Stimulated activated CD8-positive, alpha-beta memory T cell treated with anti-CD3 and anti-CD28 coated beads, Interleukin-7, amount 100 ng/mL, for 48 hours (primary cell): ENCODE measurements around the gene PTBP3.
A peak's percentile ranks its signal among the peaks of the same experiment; 100 is the strongest.

Experiments used
- DNase-seq, 2 donors: peaks; one replicate each; pipeline ENCODE4 v3.0.0-alpha.2; 2020; ENCODE audit warnings: low read depth in 1 of 2; ENCODE audit errors: extremely low read depth in 1 of 2

PTBP3 gene

GRCh38 chr9:112360047-112360804 is 26.8 kb upstream of the PTBP3 start:
- DNase-seq, result no peak

DNA sequence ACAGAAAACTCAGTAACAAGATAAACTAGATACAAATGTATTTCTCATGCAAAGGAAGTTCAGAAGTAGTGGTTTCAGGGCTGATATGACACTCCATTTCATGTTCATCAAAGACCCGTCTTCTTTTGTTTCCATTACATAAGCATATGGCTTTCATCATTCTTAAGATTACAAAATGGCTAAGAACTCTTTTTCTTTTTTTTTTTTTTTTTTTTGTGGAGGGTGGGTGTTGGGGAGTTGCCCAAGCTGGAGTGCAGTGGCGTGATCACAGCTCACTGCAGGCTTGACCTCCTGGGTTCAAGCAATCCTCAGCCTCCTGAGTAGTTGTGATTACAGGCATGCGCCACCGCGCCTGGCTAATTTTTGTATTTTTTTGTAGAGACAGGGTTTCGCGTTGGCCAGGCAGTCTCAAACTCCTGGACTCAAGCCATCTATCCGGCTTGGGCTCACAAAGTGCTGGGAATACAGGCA is 22.0 kb upstream of the PTBP3 start:
- no peak for DNase-seq

DNA sequence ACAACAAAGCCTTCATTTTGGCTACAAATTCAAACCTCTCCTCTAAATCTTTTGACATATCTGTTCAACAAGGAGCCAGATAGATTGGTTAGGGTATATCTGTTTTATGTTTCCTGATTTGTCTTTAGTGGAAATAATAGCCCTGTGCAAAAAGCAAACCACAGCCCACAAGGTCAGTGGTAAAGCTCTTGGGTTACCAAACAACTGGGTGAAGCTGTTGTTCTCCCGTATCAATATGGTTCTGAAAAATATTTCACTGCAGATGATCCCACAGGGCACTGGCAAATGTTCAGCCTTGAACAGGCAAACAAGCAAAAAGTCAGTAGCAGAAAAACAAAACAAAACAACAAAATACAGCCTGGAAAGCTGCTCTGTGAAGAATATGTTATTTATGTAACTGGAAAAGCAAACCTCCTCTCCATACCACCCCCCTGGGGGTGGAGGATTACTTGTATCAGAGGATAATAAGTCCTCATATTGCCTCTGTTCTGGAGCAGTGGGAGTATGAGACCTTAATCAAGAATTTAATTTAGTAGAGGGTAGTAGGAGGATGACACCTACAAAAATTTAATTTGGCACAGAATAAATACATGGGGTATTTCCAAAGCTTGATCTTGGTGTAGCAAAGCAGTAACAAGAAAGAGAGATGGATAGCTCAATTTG is 20.8 kb upstream of the PTBP3 start:
- no peak for DNase-seq

GRCh38 chr9:112352209-112352608 is 18.8 kb upstream of the PTBP3 start:
- no peak for DNase-seq

DNA sequence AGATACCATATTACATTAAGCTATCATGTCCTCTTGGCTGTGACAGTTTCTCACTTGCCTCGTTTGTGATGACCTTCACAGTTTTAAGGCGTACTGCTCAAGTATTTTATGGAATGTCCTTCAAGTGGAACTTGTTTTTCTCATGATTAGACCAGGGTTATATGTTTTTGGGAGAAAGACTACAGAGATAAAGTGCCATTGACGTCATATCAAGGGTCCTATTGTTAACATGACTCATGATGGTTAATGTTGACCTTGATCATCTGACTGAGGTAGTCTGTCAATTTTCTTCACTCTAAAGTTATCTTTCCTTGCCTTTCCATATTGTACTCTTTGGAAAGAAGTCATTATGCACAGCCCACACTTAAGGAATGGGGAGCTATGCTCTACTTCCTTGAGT is 17.8 kb upstream of the PTBP3 start:
- DNase-seq, result no peak

GRCh38 chr9:112349008-112349333 is 15.6 kb upstream of the PTBP3 start:
- DNase-seq, result no peak

- peak; percentile 61 to 68 for DNase-seq
Observed at GRCh38 chr9:112348257-112349007, 15.0 kb upstream of the PTBP3 start.

DNA sequence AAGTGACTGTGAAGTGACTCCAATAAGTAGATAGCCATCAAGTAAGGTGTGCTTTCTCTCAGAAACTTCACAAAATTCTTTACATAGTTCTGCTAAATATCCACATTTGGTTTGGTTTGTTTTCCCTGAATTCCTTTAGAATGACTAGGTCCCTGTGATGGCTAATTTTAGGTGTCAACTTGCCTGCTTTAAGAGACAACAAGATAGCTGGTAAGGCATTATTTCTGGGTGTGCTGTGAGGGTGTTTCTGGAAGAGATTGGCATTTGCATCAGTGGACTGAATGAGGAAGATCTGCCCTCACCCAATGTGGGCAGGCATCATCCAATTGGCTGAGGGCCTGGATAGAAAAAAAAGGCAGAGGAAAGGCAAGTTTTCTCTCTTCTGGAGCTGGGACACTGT is 8.3 kb upstream of the PTBP3 start:
- no peak for DNase-seq

DNA sequence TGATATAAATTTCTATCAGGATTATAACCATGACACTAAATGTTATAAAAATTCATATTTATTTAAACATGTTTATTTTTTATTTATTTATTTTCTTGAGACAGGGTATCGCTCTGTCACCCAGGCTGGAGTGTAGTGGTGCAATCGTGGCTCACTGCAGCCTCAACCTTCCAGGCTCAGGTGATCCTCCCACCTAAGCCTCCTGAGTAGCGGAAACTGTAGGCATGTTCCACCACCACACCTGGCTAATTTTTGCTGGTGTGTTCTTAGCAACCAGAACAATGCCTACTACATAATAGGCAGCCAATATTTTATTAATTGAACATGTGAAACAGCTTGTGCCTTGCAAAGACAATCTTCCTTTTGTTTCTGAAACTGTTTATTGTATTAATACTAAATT is 6.5 kb upstream of the PTBP3 start:
- no peak for DNase-seq

DNA sequence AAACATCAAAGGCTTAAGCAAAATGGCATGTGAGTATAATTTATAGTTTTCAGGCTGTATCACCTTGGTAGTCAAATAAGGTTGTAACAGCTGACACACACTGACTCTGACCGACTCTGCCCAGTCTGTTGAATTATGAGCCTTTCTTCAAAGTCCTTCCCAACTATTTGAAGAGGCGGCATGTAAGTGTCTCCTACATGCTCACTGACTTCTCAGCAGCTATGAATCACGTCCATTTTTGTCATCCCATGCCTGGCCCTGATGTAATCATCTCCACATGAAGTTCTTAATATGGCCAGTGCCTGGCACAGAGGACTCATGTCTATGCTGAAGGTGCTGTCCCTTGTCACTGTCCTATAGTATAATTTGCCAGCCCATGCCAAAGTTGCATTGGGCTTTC is 5.1 kb upstream of the PTBP3 start:
- no peak for DNase-seq

DNA sequence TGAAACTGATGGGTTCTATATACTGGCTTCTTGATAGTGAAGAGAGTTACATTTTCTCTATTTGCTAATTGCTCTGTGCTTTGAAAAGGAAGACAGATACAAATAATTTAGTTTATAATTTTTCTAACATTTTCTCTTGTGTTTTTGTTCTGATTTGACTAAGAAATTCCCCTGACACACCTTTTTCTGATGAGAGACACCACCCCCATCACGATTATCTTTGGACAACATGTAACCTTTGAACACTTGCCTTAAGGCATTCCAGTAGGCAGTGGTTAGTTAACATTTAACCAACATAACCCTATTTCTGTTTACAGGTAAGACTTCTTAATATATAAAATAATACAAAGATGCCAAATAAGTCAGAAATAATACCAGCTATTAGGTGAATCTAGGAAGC is 4.1 kb upstream of the PTBP3 start:
- no peak for DNase-seq

- peak in 1 of 2 donors; percentile 42 for DNase-seq
Observed at GRCh38 chr9:112334432-112334841, 1.0 kb upstream of the PTBP3 start.

DNA sequence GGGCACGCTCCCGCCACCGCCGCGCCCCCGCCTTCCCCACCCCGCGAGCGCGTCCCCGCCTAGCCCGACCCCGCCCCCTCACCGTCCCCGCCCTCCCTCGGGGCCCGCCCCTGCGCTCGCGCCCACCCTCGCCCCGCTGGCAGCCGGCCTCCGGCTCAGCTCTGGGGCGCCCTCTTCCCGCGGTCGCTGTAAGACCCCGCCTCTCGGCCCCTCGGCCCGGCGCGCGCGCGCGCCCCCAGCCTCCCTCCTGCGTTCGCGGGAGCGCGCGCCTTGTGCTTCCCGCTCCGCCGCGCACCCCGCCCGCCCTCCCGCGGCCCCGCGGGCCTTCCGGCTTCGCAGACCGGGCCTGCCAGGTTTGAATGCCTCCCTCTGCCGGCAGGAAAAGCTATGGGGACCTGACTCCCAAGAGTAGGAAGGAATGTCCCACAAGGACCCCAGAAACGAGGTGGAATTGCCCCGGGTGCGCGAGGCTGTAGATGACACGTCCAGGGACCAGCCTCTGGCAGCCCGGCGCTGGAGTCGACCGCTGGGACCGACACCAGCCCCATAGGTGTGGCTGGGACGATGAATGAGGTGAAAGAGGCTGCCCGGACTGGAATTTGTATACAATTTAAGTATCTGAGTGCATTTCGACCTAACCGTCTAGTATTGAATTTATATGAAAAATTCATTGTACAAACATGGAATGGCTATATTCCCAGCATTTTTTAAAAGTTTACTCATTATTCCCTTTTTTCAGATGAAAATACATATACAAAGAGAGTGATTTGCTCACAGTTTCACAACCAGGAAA is 416 bp upstream of the PTBP3 start:
- DNase-seq, result peak; percentile 86 to 91

DNA sequence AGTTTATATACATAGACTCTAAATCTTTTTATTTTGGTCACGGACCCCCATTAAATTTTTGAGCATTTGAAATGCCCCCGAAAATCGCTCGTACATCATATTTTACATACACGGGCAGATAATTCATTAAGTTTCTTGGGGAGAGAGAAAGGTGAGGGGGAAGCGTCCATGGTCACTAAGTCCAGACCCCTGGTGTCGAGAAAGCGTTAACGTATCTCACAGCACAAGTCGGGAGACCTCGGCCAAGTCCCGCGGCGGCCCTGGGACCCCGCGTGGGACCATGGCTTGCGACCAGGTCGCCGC is 794 bp downstream of the PTBP3 start:
- DNase-seq, result no peak

GRCh38 chr9:112332214-112332613 is 1.2 kb downstream of the PTBP3 start:
- DNase-seq, result no peak

- DNase-seq, result no peak
Observed at GRCh38 chr9:112331674-112331952, 1.8 kb downstream of the PTBP3 start.

GRCh38 chr9:112328545-112328944 is 4.9 kb downstream of the PTBP3 start:
- no peak for DNase-seq

DNA sequence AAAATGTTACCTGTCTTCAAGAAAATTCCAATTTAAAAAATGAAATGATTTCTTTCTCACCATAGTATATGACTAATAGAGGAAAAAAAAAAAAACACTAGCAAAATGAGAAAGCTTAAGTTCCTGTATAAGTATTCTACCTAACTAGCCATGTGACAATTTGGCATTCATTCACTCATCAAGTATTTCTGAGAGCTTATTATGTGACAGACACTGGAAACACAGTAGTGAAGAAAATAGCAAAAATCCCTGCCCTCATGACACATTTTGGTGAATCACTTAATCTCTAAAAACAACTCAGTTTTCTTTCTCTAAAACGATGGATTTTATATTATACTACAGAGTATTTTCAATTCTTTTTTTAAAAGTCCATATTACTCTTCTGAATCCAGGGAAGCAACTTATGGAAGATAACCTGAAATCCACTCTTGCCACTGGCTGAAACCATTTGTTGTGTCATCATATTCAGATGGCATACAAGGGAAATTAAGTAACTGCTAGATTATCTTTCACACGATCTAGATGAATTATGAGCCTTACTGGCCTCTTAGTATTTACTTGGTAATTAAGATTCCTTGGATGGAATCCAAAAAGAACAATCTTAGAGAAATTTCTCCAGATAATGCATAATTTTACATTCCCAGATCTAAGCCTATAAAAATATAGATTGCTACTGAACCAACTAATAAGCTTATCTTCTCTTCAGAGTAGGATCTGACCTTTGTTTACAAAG is 5.5 kb downstream of the PTBP3 start:
- no peak for DNase-seq

DNA sequence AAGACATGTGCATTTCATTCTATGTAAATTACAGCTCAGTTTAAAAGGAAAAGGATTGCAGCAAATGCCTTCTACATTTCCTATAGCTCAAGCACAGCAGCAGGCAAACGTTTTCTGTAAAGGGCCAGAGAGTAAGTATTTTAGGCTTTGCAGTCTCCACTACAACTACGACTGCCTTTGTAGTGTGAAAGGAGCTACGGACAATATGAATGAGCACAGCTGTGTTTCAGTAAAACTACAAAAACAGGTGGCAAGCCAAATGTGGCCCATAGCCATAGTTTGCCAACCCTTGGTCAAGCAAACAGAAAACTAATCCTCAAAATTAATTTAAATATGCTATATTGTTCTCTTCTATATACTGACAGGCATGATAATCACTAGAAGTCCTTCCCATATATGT is 7.2 kb downstream of the PTBP3 start:
- no peak for DNase-seq

- no peak for DNase-seq
Observed at GRCh38 chr9:112325600-112325999, 7.8 kb downstream of the PTBP3 start.

DNA sequence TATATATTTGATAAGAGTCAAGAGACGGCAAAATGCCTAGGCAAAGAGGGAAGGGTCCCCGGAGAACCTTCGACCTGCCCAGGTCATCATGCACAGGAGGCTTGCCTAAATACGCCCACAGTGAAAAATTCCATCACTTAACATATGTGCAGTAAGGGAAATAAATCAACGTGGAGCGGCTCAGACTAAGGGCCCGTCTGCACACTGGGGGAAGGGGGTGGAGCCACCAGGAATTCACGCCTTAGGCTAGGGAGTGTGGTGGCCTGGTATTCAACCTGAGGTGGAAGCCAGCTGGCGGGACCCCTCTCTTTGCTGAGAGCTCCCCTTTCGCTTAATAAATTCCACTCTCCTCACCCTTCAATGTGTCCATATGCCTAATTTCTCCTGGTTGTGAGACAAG is 8.3 kb downstream of the PTBP3 start:
- DNase-seq, result no peak
